Fibroblast of the conjunctiva (primary cell): ENCODE results near the gene HYLS1.

Source experiments
- DNase-seq: peaks from one replicate; pipeline ENCODE4 v3.0.0-alpha.2; 2010; ENCODE audit warnings: low read depth

Gene HYLS1

GRCh38 chr11:125934473-125934872 lies 47.0 kb downstream of the HYLS1 start:
- DNase-seq, result no peak

GRCh38 chr11:125935056-125935455 lies 47.6 kb downstream of the HYLS1 start:
- DNase-seq, result no peak

DNA sequence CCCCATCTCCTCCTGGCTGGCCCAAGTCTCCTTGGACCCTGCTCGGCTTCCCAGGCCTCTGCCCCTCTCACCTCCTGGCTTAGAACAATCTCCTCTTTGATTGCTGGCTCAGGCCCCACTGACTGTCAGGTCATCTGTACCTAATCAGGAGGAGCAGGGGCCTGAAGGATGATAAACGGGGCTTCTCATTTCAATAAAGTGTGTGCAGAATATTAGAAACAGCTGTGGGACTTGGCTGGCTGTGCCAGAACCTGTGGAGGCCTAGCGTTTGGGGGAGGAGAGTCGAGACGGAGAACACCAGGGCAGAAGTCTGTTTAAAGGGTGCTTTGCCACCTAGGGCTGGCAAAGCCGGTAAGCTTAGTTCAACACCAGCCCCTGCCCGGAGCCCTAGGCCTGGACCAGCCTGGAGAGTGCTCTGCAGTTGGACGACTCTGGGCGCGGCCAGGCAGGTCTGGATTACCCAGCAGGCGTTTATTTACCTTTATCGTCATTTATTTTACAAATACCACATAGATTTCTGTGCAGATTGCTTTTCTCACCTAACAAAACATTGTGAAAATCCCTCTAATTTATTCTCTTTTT lies 48.2 kb downstream of the HYLS1 start:
- DNase-seq, result peak; percentile 27

DNA sequence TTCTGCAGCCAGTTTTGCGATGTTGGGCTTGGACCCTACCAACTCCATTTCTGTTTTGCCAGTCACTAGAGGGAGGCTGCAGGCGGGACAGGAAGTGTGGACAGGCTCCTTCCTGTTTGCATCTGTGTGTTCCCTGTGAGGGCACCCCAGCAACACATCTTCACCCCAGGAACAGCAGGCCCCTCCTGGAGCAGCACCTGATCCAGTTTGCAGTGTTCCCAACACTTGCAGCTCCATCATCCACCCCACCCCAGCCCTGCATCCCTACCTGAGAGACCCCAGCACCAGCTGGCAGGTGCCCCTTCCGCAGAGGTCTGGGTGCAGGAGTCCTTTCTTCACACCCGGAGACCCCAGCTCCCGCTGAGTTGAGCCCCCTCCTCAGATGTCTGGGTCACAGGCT lies 51.0 kb downstream of the HYLS1 start:
- no peak for DNase-seq

DNA sequence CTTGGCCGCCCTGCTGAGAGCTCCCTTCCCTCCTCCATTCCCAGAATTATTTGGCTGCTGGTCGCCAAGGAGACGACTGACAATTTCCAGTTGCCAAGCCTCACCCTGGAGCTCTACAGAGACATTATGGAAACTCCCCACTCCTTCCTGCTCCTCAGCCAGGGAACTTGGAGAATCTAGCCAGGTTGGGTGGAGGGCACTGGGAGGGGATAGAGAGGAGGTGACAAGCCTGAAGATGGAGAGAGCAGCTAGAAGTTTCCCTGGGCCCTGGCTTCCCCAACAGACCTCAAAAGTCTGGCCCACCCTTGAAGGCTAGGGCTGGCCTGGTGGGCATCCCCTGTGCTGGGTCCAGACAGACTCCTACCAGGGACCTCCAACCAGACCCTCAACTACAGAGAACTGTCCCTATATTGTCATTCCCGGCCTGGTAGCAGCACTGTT lies 51.6 kb downstream of the HYLS1 start:
- no peak for DNase-seq

- no peak for DNase-seq
Measured at GRCh38 chr11:125940145-125940544, 52.7 kb downstream of the HYLS1 start.

DNA sequence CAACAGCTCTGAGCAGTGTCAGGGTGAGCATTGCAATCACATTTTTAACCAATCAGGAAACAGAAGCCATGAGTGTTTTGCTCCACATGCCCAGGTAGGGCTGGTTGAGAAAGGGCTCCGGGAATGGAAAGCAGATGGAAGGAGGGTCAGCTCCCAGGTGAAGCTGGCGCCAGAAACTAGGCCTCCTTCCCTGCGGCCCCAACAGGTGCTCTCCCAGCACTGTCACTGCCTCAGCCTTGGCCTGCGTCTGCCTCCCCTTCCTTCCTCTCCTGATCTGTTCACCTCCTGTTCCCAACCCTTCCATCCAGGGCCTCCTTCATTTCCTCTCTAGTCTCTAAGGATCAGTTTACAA lies 53.8 kb downstream of the HYLS1 start:
- DNase-seq, result no peak

- DNase-seq, result no peak
Measured at GRCh38 chr11:125941619-125942611, 54.4 kb downstream of the HYLS1 start.

DNA sequence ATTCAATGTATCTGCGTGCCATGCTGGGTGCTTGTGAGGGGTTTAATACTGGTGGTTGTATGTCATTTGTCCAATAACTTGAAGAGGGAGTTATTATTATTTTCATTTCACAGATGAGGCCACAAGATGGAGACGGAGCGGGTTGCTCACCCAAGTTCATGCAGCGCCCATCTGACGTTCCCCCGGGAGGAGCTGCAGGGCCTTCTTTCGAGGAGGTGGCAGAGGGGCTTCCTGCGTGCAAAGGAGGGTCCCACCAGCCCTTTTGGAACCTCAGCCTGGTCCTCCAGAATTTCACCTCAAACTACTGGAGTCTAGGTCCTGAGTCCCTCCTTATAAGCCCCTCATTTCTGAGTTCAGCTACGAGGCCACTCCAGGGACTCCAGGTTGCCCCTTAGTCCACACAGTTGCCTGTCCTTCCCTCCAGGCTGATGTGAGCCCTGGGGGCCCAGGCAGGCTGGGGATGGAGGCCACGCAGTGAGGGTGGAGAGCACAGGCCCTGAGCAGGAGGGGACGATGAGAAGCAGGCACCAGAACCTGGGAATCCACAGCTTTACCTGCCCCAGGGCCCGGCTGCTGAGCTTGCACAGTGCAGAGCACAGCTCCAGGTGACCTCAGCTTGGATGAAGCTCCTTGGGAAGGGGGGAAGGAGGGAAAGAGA lies 55.4 kb downstream of the HYLS1 start:
- DNase-seq, result no peak

DNA sequence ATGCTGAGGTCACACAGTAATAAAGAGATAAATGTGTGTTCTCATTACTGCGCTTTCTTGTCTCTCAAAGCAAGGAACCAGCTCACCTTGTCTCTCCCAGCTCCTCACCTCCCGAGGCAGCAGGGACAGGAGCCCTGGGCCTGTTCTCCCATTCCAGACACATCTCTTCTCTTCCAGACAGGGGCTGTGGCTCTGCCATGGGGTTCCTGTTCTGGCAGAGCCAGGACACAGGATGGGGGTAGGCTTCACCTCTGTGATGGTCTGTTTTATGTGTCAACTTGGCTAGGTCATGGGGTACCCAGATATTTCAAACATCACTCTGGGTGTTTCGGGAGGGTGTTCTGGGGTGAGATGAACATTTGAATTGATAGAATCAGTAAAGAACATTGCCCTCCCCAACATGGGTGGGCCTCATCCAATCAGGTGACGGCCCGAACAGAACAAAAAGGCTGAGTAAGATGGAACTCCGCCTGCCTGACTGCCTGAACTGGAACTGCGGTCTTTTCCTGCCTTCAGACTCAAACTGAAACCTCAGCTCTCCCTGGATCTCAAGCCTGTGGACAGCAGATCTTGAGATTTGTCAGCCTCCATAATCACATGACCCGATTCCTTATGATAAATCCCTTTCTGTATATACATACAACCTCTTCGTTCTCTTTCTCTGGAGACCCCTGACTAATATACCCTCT lies 56.3 kb downstream of the HYLS1 start:
- DNase-seq, result no peak

- no peak for DNase-seq
Measured at GRCh38 chr11:125944350-125945010, 57.0 kb downstream of the HYLS1 start.

DNA sequence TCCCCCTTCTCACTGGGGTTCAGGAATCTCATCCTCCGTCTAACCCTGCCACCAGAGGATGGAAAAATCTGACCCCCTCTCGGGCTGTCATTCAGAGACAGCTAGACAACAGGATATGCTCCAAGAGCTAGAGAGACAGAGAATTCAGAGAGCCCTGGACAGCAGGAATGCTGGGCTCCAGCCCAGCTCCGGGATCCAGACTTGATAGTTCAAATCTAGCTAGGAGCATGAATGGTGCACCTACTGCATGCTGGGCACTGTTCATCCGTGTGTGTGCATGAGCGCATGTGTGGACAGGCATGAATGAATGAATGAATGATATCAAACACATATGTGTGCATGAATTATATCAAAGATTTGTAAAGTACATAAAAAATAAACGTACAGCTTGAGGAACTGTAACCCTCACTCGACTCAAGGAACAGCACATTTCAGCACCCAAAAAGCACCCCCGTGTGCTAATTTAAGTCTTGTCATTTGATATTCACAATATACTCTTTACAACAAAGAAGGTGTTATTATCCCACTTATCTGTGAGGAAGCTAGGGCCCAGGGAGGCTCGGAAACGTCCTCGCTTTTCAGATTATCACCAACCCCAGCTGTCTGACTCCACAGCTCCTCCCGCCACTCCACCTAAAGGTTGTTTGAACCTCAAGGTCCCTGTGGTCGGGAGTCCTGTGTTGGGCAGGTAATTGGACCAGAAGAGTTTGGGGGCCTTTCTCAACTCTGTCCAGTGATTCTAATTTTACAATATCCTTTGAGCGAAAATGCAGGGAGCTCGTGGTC lies 57.7 kb downstream of the HYLS1 start:
- DNase-seq, result no peak

GRCh38 chr11:125945797-125946520 lies 58.5 kb downstream of the HYLS1 start, which contains the start of gene VSIG10L2:
VSIG10L2 (plus strand) TSS chr11:125946044; CDS start chr11:125946056, 12 bp downstream.
- DNase-seq, result no peak

- DNase-seq, result no peak
Measured at GRCh38 chr11:125946712-125947418, 59.4 kb downstream of the HYLS1 start.

GRCh38 chr11:125947419-125948277 lies 60.2 kb downstream of the HYLS1 start:
- no peak for DNase-seq

- DNase-seq, result no peak
Measured at GRCh38 chr11:125948278-125949051, 61.0 kb downstream of the HYLS1 start.

DNA sequence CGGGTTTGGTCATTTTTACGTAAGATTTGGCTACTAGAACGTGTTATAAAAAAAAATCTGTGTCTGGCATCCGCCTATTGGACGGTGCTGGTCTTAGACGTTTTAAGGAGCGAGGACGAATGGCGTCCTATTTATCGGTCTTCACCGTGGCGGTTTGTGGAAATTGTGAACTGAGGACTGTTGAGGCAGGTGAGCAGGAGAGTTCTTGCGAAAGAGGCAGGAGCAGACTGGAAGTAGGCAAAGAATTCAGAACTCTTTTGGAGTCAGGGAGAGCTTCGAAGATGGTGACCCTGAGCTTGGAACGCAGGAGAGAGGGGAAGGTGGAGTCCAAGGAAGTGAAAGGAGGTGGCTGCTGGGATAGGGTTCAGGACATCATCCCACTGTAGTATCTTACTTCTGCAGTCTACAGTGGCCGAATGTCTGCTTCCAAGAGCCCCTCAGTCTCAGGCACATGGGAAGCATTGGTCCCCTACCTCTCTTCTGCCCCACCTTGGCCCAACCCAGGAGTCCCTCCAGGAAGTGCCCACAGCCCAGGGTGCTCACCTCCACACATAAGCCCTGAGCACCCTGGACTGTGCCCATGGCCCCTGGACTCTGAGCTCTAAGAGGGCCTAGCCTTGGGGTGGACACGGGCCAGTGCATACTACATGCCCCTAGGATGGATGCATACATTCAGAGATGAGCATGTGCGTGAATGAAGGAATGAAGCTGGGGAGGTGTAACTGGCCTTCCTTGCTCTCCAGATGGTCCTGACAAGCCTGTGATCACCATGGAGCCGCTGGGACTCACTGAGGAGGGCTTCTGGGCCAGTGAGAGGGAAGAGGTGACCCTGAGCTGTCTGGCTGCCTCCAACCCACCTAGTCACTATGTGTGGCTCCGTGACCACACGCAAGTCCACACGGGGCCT lies 62.1 kb downstream of the HYLS1 start:
- DNase-seq, result no peak
